H1 (cell line): ENCODE data around the gene SIGLEC6. TPM values are rescaled to one million over a fixed set of nuclear protein-coding genes. Genes with fewer than 3 reads are reported as not detected.

Experiments
- CBX5 ChIP-seq: fragments of 300-800, 300-1000 bp; sonication (generic); IDR thresholded peaks from 2 replicates; pipeline ENCODE4 v1.7.1; 2016; ENCODE audit warnings: antibody characterized with exemption, low read length, low read depth
- CBX8 ChIP-seq: fragments of 300-800, 300-1000 bp; sonication (generic); IDR thresholded peaks from 2 replicates; pipeline ENCODE4 v1.7.1; 2016; ENCODE audit warnings: low read depth, low read length, borderline replicate concordance
- FOSL1 ChIP-seq: IDR thresholded peaks from 2 replicates; pipeline ENCODE4 v1.6.1; 2011; ENCODE audit warnings: mild to moderate bottlenecking, low read depth, low read length, moderate library complexity; ENCODE audit not compliant: insufficient read depth
- polyA plus RNA-seq, 7 experiments: library from polyadenylated mRNA; depleted of rRNA in 3 of 7; stranded (reverse) in 5 of 7; unstranded in 2 of 7; fragments of >200 nt in 5 of 7; fragments of 200-250 nt in 2 of 7; gene quantifications; 1 replicate in 5 of 7; 2 replicates in 1 of 7; 4 replicates in 1 of 7; pipeline versions ENCODE4 v1.2.1 to v1.2.3, GENCODE V29; 2011 to 2013; ENCODE audit warnings: missing spikeins in 2 of 7, mixed read lengths in 2 of 7
- total RNA-seq: library from RNA; stranded (reverse); fragmentation: NEBNext Ultra II Directional; extraction: Animal tissue kit (Norgen Biotek cat#: 25700); gene quantifications from 2 replicates; pipeline ENCODE4 v1.2.1, GENCODE V29; 2021

The SIGLEC6 gene
- total and polyA plus RNA-seq, 2 of the 8 experiments (the other 6 are each of a cell fraction or from before 2014, with no cell fraction given) = 0.05 TPM; not detected in 1

GRCh38 chr19:51471527-51471926 lies 59.9 kb downstream of the SIGLEC6 start (continued):
- no peak for TF ChIP-seq FOSL1
- no peak for TF ChIP-seq CBX8
- TF ChIP-seq CBX5 = no peak
- TF ChIP-seq, all 59 proteins: peak for 0
